GM12873 (cell line): Measurements from ENCODE around the gene FER.

ENCODE experiments used
- CTCF ChIP-seq: IDR thresholded peaks from 2 replicates; pipeline ENCODE4 v1.5.1; 2012; ENCODE audit warnings: low read depth, mild to moderate bottlenecking, moderate library complexity, low read length, control low read depth; ENCODE audit not compliant: insufficient read depth; ENCODE audit errors: missing control alignments

FER gene

GRCh38 chr5:108818613-108819272 lies 71.0 kb downstream of the FER start:
- no peak for TF ChIP-seq CTCF

GRCh38 chr5:108820983-108821382 lies 73.3 kb downstream of the FER start:
- TF ChIP-seq CTCF: no peak

- no peak for TF ChIP-seq CTCF
Observed at GRCh38 chr5:108822211-108822947, 74.7 kb downstream of the FER start.

- no peak for TF ChIP-seq CTCF
Observed at GRCh38 chr5:108827131-108827530, 79.4 kb downstream of the FER start.

GRCh38 chr5:108830705-108831276 lies 83.1 kb downstream of the FER start:
- no peak for TF ChIP-seq CTCF

- TF ChIP-seq CTCF: no peak
Observed at GRCh38 chr5:108836492-108836891, 88.8 kb downstream of the FER start.

GRCh38 chr5:108857905-108858304 lies 110.2 kb downstream of the FER start:
- TF ChIP-seq CTCF: no peak
